Measurements from ENCODE around the gene GSC2. TPM values are rescaled to one million over a fixed set of nuclear protein-coding genes. Genes with fewer than 3 reads are reported as not detected.
A peak's percentile ranks its signal among the peaks of the same experiment; 100 is the strongest.

Gene GSC2
- total and polyA plus RNA-seq, 4 donors, result not detected

GRCh38 chr22:19110064-19110458 lies 40.0 kb downstream of the GSC2 start:
- Histone ChIP-seq H3K27ac (ENCODE audit: low read depth in 1 of 2, low read length in 2 of 2) (peak overlapping the region; percentile 79 to 80), H3K36me3 (ENCODE audit: control insufficient read depth in 4 of 4, insufficient read depth in 3 of 4, low read depth in 1 of 4, low read length in 3 of 4) (peaks cover 0 to 2% (median 0%) of the 10 kb centered on the region in 4 donors), H3K4me3 (ENCODE audit: low read depth in 1 of 3, low read length in 3 of 3) (no peak overlapping the region), H3K9ac (ENCODE audit: low read depth in 1 of 2, low read length in 2 of 2) (no peak overlapping the region), H3K9me3 (ENCODE audit: control insufficient read depth in 4 of 4, low read length in 3 of 4) (no peaks in the 10 kb centered on the region), H3K4me1 (ENCODE audit: control insufficient read depth in 4 of 4, insufficient read depth in 4 of 4, low read length in 3 of 4) (peaks cover 10 to 29% (median 23%) of the 10 kb centered on the region in 4 donors), H3K27me3 (ENCODE audit: control insufficient read depth in 4 of 4, insufficient read depth in 4 of 4, low read length in 3 of 4) (no peaks in the 10 kb centered on the region)
- no peak for DNase-seq (ENCODE audit: low spot score)
- no peak for TF ChIP-seq REST (IDR thresholded peaks at IDR 0.05)
- TF ChIP-seq MAX (IDR thresholded peaks at IDR 0.05), result no peak
- TF ChIP-seq SP1 (IDR thresholded peaks at IDR 0.05), result no peak
- TF ChIP-seq RXRA (IDR thresholded peaks at IDR 0.05), result no peak
- TF ChIP-seq YY1 (IDR thresholded peaks at IDR 0.05), result no peak
- no peak for TF ChIP-seq GABPA (IDR thresholded peaks at IDR 0.05 in 1 of 2, conservative IDR thresholded peaks at IDR 0.05 in 1 of 2)
- TF ChIP-seq ATF3 (IDR thresholded peaks at IDR 0.05), result no peak
- TF ChIP-seq HNF4G (IDR thresholded peaks at IDR 0.05), result no peak
- no peak for TF ChIP-seq CTCF (IDR thresholded peaks at IDR 0.05; ENCODE audit: low read depth, low read length, missing input control)
- TF ChIP-seq ZBTB33 (IDR thresholded peaks at IDR 0.05), result no peak
- TF ChIP-seq JUND (IDR thresholded peaks at IDR 0.05), result no peak
- no peak for TF ChIP-seq RAD21 (IDR thresholded peaks at IDR 0.05)
- no peak for TF ChIP-seq FOXA2 (IDR thresholded peaks at IDR 0.05)
- TF ChIP-seq TAF1 (conservative IDR thresholded peaks at IDR 0.05), result no peak
- no peak for TF ChIP-seq EGR1 (IDR thresholded peaks at IDR 0.05; ENCODE audit: low read depth in 2 of 2)
- TF ChIP-seq NR2F2 (IDR thresholded peaks at IDR 0.05), result no peak
- TF ChIP-seq HNF4A (conservative IDR thresholded peaks at IDR 0.05), result no peak
- 66% methylated on average over 4 of the region's 4 CpGs for WGBS

Measured in liver (tissue), 9 donors.